Stimulated activated CD4-positive, alpha-beta T cell treated with anti-CD3 and anti-CD28 coated beads, Interleukin-2, amount 100 ng/mL, for 24 hours (primary cell): ENCODE data around the gene SPATA6L.
A peak's percentile ranks its signal among the peaks of the same experiment; 100 is the strongest.

Experiments used
- DNase-seq, 2 donors: peaks; one replicate each; pipeline ENCODE4 v3.0.0-alpha.2; 2020

The SPATA6L gene, protein sequence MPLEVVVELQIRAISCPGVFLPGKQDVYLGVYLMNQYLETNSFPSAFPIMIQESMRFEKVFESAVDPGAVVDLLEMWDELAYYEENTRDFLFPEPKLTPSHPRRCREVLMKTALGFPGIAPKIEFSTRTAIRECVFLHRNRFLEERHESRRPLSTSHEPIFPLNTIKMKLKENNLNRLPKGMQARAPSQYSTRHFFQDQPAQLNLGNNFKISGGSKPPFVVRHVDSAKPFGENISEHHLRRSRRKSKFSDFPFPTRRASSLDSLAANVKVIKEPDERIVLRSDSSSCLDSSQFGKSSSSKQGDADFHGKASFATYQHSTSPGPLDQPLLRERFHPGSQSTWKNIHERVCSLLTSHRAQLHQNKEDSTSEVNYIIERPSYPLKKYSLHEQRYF

GRCh38 chr9:4666042-4666699, at the start of gene SPATA6L:
SPATA6L (minus strand) TSS chr9:4666480; CDS start chr9:4666250, 230 bp downstream.
- peak; percentile 42 to 55 for DNase-seq

DNA sequence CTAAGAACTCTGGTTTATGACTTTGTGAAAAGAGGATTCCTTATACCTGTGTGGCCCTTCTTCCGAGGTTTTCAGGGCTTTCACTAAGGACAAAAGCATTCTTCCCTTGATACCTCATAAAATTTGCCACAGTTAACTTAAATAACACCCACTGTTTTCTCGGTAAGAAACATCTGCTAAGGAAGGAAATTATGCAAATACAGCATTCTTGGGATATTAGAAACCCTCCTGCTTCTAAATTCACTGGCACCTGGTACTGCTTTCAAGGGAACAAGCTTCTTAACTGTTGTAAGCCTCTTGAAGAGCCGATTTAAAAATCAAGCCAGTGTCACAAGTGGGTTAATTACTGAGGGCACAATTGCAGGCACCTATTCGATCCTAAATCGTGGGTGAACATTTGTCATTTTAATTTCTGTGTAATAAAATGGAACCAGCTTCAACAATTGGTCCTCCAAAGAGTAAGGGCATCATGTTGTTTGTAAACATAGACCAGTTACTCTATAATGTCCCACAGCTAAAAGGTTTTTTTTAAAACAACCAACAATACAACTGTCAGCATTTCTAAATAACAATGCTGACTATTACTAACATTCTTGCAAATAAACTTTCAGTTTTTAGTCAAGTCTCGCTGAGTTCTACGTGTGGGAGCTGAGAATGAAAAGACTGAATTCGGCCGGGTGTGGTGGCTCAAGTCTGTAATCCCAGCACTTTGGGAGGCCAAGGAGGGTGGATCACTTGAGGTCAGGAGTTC, 48.2 kb upstream of the SPATA6L start:
- no peak for DNase-seq

DNA sequence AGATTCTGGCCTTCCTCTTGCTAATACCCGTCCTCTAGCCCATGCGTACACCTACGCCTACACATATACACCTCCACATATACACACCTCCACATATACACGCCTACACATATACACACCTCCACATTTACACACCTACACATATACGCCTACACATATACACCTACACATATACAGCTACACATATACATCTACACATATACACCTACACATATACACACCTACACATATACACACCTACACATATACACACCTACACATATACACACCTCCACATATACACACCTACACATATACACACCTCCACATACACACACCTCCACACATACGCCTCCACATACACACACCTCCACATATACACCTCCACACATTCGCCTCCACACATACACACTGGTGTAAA, 47.6 kb upstream of the SPATA6L start:
- no peak for DNase-seq

GRCh38 chr9:4709380-4709779, 43.1 kb upstream of the SPATA6L start:
- no peak for DNase-seq

DNA sequence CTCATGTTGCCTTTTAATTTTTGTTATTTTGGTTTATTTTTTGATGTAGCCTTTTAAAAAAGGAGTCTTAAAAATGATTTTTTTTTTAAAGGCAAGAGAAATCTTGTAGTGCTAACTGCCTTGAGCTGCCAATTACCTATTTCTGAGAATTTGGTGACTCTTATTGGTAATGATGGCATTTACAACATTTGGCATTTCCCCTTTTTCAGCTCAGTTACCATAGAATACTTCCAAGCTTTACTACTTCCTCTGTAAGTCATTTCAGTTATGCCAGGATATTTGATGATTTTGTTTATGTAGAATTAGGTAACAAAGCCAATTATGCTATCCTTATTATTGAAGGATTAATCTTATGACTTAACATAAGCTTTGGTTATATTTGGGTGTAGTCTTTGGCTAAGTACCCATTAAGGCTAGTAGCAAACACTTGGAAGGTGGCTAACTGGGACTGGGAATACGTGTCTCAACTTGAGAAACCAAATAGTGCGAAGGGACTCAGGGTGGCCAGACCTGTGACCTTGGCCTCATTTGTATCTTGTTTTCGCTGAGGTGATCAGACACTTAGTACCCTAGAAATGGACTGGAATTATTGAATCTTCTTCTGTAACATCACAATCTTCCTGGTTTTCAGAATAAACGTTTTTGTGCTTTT, 40.8 kb upstream of the SPATA6L start:
- DNase-seq = no peak

- no peak for DNase-seq
Measured at GRCh38 chr9:4706021-4706420, 39.7 kb upstream of the SPATA6L start.

- no peak for DNase-seq
Measured at GRCh38 chr9:4704129-4704528, 37.8 kb upstream of the SPATA6L start.

DNA sequence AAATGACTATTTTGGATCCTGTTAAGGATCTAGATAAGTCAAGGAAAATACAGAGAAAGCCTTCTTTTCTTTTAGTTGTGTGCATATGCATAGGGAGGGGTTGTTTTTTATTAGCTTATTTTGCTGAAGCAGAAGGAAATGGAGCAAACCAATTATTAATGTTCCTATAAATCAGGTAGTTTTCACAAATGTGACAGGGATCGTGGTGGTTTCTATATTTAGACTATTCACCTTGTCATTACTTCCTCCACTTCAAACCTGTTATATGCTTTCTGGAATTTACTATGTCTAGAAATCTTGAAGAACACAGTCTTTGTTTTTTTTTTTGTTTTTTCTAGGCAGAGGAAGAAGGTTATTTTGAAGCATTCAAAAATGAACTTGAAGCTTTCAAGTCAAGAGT, 35.2 kb upstream of the SPATA6L start:
- DNase-seq = no peak

DNA sequence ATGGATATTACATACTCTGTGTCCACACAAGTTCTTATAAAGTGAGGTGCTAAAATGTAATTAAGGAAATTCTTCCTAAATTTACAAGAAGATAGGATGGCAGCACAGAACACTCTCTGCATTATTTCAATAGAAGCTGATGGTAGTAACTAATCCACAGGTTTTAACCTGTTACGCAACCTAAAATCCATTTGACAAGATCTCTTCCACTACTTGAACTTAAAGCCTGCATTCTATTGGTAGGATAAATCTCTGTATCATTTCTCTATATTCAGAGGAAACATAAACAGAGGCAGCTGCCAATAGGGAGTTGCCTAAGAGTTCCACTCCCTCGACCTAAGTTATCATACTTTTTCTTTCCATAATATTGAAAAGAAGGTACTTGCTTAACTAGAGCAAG, 34.7 kb upstream of the SPATA6L start:
- DNase-seq = no peak

- no peak for DNase-seq
Measured at GRCh38 chr9:4700091-4700490, 33.8 kb upstream of the SPATA6L start.

DNA sequence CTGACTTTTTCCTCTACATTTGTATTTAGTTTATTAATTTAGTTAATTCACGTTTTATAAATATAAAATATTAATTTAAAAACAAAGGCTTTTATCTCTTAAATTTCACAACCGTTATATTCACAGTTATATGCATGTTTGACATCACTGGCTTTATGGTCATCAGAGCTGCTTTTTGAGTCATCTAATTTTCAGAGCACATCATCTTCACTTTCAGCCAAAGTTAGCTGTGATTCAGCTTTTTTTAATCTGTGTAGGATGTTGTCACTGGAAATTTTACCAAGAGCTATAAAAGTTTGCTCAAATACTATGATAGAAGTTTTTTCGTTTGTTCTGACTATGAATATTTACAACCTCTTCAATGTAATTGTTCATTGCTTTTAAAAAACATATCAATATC, 25.5 kb upstream of the SPATA6L start:
- no peak for DNase-seq

- DNase-seq = no peak
Measured at GRCh38 chr9:4690144-4690543, 23.9 kb upstream of the SPATA6L start.

GRCh38 chr9:4689687-4690104, 23.4 kb upstream of the SPATA6L start:
- peak in 1 of 2 donors; percentile 39 for DNase-seq

DNA sequence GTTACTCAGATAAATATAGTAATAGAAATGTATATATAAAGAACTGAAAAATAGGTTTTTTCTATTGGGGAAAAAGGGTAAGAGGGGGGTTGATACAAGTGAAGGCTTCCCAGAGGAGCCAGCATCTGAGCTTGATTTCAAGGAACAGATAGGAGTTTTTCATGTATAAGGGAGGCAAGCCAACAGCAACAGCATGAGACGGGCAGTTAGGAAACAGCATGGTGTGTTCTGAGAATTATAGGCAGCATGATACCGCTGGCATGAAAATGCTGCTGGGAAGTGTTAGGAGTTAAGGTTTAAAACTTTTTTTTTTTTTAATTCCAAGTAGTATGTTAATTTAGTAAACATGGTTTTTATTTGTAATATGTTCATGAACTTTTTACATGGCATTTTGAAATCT, 22.7 kb upstream of the SPATA6L start:
- DNase-seq = no peak

DNA sequence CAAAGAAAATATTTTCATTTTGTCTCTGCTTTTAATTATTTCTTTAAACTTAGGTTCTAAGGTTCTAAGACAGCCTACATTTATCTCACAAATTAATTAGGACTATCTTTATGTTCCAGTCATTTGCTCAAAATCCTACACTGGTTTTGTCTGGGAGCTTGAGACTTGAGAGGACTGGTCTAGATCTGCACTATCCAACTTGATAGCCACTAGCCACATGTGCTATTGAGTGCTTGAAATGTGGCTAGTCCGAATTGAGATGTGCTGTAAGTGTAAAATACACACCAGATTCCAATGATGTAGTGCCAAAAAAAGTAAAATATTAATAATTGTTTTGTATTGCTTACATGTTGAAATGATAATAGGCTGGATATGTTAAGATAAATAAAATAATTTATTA, 20.3 kb upstream of the SPATA6L start:
- no peak for DNase-seq

DNA sequence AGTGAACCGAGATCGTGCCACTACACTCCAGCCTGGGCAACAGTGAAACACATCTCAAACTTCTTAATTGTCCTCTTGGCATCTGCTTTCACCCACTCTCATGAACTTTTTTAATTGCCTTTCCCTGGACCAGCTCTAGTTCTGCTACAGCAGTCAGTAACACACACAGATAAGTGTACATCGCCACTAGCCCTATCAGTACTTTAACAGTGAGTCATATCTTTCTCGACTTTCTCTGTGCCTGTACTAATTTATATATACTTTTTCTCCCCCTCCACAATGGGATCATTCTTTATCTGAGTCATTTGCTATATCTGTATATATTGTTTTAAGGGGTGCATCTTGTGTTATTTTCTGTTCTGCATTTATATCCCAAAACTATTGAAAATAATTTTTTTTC, 19.8 kb upstream of the SPATA6L start:
- DNase-seq = no peak

GRCh38 chr9:4684820-4685219, 18.5 kb upstream of the SPATA6L start:
- DNase-seq = no peak

DNA sequence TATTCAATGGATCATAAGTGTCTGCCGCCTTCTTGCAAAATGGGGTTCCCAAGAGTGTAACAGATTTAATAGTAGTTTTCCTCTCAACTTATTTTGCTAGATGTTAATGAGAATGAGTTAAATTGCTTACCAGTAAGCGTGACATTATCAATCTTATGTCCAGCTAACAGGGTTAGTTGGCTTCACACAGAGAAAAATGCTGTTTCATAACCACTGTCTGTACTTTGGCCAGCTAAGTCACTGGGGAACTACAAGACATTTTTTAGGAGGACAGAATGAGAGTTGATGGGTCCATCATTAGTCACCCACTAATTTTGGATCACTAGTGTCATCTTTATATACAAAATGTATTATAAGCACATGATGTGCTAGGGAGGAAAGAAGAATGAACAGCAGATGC, 14.5 kb upstream of the SPATA6L start:
- no peak for DNase-seq

- no peak for DNase-seq
Measured at GRCh38 chr9:4680173-4680525, 13.9 kb upstream of the SPATA6L start.

DNA sequence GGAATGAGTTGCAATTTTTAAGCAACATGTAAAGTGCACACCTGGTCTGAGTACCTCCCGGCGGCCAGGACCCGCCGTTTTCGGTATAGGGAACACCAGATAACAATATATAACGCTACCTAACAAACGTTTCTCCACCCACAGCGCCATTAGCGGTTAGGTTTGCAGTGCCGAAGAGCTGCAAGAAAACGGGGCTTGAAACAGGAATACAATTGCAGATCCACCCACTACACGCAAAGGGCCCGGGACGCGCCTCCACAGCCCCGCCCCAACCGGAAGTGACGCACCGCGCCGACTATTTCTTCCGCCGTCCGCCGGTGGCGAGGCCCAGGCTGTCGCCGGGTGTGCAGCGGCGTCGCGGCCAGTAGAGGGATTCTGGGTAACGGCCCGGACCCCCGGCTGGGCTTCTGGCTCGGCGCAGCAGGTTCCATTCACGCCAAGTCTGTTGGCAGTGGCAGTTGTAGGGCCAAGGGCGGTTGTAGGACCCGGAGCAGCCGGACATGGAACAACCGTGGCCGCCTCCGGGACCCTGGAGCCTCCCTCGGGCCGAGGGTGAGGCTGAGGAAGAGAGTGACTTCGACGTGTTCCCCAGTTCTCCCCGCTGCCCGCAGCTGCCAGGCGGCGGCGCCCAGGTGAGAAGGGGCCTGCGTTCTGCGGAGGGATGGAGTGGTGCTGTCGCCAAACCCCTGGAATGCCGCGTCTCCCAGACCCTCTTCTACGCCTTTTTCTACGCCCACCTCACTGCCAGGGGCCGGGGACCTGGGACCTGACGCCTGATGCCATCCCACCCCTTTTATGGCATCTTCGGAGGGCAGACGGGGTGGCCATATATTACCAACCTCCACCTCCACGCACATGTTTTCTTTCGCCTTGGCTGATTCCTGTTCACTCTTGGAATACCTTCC, 13.2 kb upstream of the SPATA6L start, which contains the start of gene CDC37L1:
Gene CDC37L1, plus strand, starts transcription at position 302 of the 905 bp plus-strand sequence. Its CDS starts 199 bp downstream, at position 501.
- DNase-seq = peak; percentile 100

DNA sequence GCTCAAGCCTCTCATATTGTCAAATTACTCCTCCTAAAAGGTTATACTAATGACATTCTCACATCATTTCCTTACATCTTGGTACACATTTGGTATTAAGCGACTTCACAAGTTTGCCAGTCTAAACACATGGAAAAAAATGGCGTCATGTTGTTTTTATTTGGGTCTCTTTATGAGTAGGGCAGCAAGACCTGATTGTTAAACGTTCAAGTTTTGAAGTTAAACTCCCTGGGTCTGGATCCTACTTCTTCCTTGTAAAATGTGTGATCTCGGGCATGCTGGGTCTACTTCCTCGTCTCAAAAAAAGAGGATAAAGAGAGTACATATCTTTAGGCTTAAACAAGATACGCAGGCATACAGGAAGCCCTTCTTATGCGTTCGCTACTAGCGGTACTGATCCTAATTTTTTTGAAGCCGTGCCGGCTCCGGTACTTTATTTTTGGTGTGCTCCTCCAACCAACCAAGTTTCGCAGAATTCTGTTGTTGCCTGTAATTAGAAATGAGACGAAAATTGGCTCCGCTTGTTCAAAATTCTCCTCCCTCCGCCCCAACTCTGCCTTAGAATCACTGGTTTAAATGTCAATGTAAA, 12.5 kb upstream of the SPATA6L start:
- DNase-seq = no peak

- DNase-seq = no peak
Measured at GRCh38 chr9:4677392-4677791, 11.1 kb upstream of the SPATA6L start.
